Measurements from ENCODE around the gene ADAMTS7.

DNA sequence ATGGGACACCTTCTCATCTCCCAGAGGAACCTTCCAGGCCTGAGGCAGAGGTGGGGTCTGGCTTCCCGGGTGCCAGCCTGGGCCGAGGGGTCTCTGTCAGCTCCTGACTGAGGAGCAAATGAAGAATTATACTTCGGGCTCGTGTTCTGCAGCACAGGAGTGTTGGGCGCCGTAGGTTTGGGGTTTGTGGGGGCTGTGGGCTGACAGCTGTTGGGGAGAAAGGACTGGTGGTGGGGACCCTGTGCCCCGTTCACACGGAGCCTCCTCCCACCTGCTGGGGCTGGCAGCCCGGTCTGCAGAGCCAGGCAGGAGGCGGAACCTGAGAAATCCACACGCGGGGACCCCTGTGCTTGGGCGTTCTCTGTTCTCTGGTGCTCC lies 59.7 kb downstream of the ADAMTS7 start:
- TF ChIP-seq, protein P1, sequence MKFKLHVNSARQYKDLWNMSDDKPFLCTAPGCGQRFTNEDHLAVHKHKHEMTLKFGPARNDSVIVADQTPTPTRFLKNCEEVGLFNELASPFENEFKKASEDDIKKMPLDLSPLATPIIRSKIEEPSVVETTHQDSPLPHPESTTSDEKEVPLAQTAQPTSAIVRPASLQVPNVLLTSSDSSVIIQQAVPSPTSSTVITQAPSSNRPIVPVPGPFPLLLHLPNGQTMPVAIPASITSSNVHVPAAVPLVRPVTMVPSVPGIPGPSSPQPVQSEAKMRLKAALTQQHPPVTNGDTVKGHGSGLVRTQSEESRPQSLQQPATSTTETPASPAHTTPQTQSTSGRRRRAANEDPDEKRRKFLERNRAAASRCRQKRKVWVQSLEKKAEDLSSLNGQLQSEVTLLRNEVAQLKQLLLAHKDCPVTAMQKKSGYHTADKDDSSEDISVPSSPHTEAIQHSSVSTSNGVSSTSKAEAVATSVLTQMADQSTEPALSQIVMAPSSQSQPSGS (tag by site-specific recombination; IDR thresholded peaks at IDR 0.05; ENCODE audit: low read depth) = no peak
- TF ChIP-seq, protein P2, sequence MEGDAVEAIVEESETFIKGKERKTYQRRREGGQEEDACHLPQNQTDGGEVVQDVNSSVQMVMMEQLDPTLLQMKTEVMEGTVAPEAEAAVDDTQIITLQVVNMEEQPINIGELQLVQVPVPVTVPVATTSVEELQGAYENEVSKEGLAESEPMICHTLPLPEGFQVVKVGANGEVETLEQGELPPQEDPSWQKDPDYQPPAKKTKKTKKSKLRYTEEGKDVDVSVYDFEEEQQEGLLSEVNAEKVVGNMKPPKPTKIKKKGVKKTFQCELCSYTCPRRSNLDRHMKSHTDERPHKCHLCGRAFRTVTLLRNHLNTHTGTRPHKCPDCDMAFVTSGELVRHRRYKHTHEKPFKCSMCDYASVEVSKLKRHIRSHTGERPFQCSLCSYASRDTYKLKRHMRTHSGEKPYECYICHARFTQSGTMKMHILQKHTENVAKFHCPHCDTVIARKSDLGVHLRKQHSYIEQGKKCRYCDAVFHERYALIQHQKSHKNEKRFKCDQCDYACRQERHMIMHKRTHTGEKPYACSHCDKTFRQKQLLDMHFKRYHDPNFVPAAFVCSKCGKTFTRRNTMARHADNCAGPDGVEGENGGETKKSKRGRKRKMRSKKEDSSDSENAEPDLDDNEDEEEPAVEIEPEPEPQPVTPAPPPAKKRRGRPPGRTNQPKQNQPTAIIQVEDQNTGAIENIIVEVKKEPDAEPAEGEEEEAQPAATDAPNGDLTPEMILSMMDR (tag by site-specific recombination; IDR thresholded peaks at IDR 0.05) = no peak
- no peak for TF ChIP-seq KLF10 (tag by site-specific recombination; IDR thresholded peaks at IDR 0.05)
- TF ChIP-seq, protein P3, sequence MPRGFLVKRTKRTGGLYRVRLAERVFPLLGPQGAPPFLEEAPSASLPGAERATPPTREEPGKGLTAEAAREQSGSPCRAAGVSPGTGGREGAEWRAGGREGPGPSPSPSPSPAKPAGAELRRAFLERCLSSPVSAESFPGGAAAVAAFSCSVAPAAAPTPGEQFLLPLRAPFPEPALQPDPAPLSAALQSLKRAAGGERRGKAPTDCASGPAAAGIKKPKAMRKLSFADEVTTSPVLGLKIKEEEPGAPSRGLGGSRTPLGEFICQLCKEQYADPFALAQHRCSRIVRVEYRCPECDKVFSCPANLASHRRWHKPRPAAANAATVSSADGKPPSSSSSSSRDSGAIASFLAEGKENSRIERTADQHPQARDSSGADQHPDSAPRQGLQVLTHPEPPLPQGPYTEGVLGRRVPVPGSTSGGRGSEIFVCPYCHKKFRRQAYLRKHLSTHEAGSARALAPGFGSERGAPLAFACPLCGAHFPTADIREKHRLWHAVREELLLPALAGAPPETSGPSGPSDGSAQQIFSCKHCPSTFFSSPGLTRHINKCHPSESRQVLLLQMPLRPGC (tag by site-specific recombination; IDR thresholded peaks at IDR 0.05) = no peak
- no peak for TF ChIP-seq ZBTB21 (tag by site-specific recombination; IDR thresholded peaks at IDR 0.05)
- TF ChIP-seq FEZF1 (tag by site-specific recombination; IDR thresholded peaks at IDR 0.05) = no peak
- TF ChIP-seq ZNF629 (tag by site-specific recombination; IDR thresholded peaks at IDR 0.05) = no peak
- TF ChIP-seq ZNF521 (tag by site-specific recombination; IDR thresholded peaks at IDR 0.05) = no peak
- no peak for TF ChIP-seq ZFP37 (tag by site-specific recombination; IDR thresholded peaks at IDR 0.05)
- no peak for TF ChIP-seq ZNF121 (tag by site-specific recombination; IDR thresholded peaks at IDR 0.05)
- no peak for TF ChIP-seq MEIS1 (CRISPR knock-in tag; IDR thresholded peaks at IDR 0.05; ENCODE audit: borderline replicate concordance)
- no peak for TF ChIP-seq ZNF146 (tag by site-specific recombination; IDR thresholded peaks at IDR 0.05)
